HUES64 (cell line): Measurements from ENCODE around the gene EXT2.

Experiments
- H3K27ac ChIP-seq: 2 replicates; pipeline ENCODE4 v1.7.0; 2013; ENCODE audit warnings: low read depth, low read length, inconsistent platforms
- H3K27me3 ChIP-seq: 2 replicates; pipeline ENCODE4 v1.6.1; 2013; ENCODE audit warnings: mild to moderate bottlenecking, low read length; ENCODE audit not compliant: insufficient read depth
- H3K36me3 ChIP-seq: 2 replicates; pipeline ENCODE4 v1.6.1; 2013; ENCODE audit warnings: mild to moderate bottlenecking, low read length; ENCODE audit not compliant: insufficient read depth
- H3K4me1 ChIP-seq: 2 replicates; pipeline ENCODE4 v1.6.1; 2013; ENCODE audit warnings: mild to moderate bottlenecking, low read length, moderate library complexity; ENCODE audit not compliant: insufficient read depth
- H3K4me3 ChIP-seq: 2 replicates; pipeline ENCODE4 v1.5.1; 2013; ENCODE audit warnings: mild to moderate bottlenecking, low read length, moderate library complexity
- H3K9ac ChIP-seq: 2 replicates; pipeline ENCODE4 v1.6.1; 2013; ENCODE audit warnings: mild to moderate bottlenecking, low read depth, low read length
- H3K9me3 ChIP-seq: 2 replicates; pipeline ENCODE4 v1.6.1; 2013; ENCODE audit warnings: low read depth, low read length; ENCODE audit not compliant: insufficient read depth
- WGBS: fragments of 150-250, 120-280 bp; methylation state at CpG from one replicate; pipeline ENCODE4 v1.1.7; 2013; ENCODE audit warnings: missing lambda C conversion rate; 5-methylcytosine and 5-hydroxymethylcytosine counted together

The EXT2 gene

DNA sequence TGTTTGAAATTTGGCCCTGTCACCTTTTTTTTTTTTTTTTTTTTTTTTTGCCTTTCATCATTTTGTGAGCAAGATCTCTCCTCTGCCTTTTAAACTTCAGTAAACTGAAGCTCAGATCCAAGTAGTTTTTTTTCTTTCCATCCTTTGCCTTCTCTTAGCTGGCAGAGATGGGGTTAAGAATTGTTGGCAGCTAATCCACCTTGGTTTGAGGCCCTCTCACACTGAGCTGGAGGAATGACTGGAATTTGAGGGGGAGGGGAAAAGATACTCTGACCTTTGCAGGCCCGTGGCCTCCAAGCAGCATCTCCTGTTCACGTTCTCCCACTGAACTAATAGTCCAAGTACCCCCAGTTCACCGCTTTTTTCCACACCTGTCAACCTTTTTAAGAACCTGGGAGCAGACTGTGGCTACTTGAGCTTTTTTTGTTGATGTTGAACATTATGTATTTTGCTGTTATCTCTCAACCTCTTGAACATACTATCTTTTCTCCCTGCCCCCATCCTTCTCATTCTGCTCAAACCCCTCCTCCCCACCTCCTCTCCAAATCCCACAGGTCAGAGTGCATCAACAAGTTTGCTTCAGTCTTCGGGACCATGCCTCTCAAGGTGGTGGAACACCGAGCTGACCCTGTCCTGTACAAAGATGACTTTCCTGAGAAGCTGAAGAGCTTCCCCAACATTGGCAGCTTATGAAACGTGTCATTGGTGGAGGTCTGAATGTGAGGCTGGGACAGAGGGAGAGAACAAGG lies 148.3 kb downstream of the EXT2 start:
- Histone ChIP-seq H3K36me3 (no peaks in the 10 kb centered on the region; the same call in 1 of the 2 replicates), H3K4me3 (peak overlapping the region; percentile 31; the same call in 1 of the 2 replicates), H3K9ac (peak overlapping the region; percentile 3; the same call in 1 of the 2 replicates), H3K27ac (peak overlapping the region; percentile 82), H3K9me3 (no peaks in the 10 kb centered on the region), H3K27me3 (no peaks in the 10 kb centered on the region), H3K4me1 (peaks cover 32% of the 10 kb centered on the region)
- WGBS, result 29% methylated on average over 6 of the region's 6 CpGs

- no peaks in the 10 kb centered on the region for H3K27me3 ChIP-seq
- H3K9ac ChIP-seq, result no peak overlapping the region
- no peaks in the 10 kb centered on the region; the same call in 1 of the 2 replicates for H3K36me3 ChIP-seq
- H3K4me1 ChIP-seq, result peaks cover 32% of the 10 kb centered on the region
- peak overlapping the region; percentile 76 for H3K27ac ChIP-seq
- H3K9me3 ChIP-seq, result no peaks in the 10 kb centered on the region
- WGBS, result 94% methylated on average over 8 of the region's 8 CpGs
- no peak overlapping the region for H3K4me3 ChIP-seq
Observed at GRCh38 chr11:44244639-44245310, 149.3 kb downstream of the EXT2 start.

DNA sequence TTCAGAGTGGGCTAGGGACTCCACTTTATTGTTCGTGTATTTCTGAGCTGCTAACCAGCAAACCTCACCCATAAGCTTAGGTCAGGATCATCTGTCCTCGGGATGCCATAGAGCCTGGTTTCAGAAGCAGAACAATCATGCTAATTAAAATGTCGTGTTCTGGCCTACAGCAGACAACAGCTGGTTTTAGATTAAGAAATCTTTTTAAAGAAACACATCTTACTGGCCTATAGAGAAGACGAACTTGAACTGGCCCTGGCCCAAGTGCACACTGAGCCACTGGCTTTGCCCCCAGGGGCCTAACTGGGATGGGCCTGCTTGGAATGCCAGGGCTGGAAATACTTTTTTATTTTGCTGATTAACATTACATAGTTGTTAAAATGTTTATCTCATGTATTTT lies 151.2 kb downstream of the EXT2 start:
- no peak overlapping the region for H3K4me3 ChIP-seq
- no peaks in the 10 kb centered on the region for H3K27me3 ChIP-seq
- 96% methylated on average over 4 of the region's 4 CpGs for WGBS
- no peaks in the 10 kb centered on the region; the same call in 1 of the 2 replicates for H3K36me3 ChIP-seq
- no peak overlapping the region for H3K9ac ChIP-seq
- H3K9me3 ChIP-seq, result 0 out of 2 replicates have a peak, but pooled peaks cover 3% of the 10 kb centered on the region
- H3K4me1 ChIP-seq, result peaks cover 30% of the 10 kb centered on the region
- no peak overlapping the region for H3K27ac ChIP-seq

DNA sequence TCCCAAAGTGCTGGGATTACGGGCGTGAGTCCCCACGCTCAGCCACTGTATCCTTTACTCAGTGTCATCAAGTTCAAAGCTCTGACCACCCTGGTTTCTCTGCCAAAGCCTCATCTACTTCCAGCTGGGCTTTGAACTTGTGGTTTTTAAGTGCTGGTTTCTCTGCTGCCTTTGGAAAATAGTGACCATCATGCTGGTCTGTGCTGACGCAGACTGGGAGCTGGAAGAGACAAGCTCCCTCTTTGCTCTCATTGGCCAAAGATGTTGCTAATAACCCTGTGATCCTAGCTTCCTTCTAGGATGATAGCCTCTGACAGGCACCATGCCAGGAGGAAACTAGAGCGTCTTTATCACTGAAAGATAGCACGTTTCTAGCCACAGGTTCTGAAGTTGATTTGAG lies 152.0 kb downstream of the EXT2 start:
- Histone ChIP-seq H3K27me3 (no peaks in the 10 kb centered on the region), H3K36me3 (no peaks in the 10 kb centered on the region; the same call in 1 of the 2 replicates), H3K4me3 (no peak overlapping the region), H3K9me3 (peaks cover 9% of the 10 kb centered on the region), H3K4me1 (peaks cover 23% of the 10 kb centered on the region), H3K9ac (no peak overlapping the region), H3K27ac (no peak overlapping the region)
- WGBS, result 79% methylated on average over 6 of the region's 6 CpGs

- Histone ChIP-seq H3K36me3 (no peaks in the 10 kb centered on the region; the same call in 1 of the 2 replicates), H3K9me3 (peaks cover 15% of the 10 kb centered on the region), H3K4me1 (peaks cover 17% of the 10 kb centered on the region), H3K27ac (no peak overlapping the region), H3K27me3 (no peaks in the 10 kb centered on the region), H3K4me3 (no peak overlapping the region), H3K9ac (no peak overlapping the region)
- 94% methylated on average over 2 of the region's 2 CpGs for WGBS
Observed at GRCh38 chr11:44248109-44248508, 152.6 kb downstream of the EXT2 start.

- Histone ChIP-seq H3K36me3 (no peaks in the 10 kb centered on the region), H3K9me3 (peaks cover 23% of the 10 kb centered on the region), H3K27me3 (no peaks in the 10 kb centered on the region), H3K9ac (no peak overlapping the region), H3K4me1 (no peaks in the 10 kb centered on the region), H3K27ac (no peak overlapping the region), H3K4me3 (no peak overlapping the region)
- WGBS, result 84% methylated on average over 6 of the region's 6 CpGs
Observed at GRCh38 chr11:44250421-44250820, 154.9 kb downstream of the EXT2 start.

DNA sequence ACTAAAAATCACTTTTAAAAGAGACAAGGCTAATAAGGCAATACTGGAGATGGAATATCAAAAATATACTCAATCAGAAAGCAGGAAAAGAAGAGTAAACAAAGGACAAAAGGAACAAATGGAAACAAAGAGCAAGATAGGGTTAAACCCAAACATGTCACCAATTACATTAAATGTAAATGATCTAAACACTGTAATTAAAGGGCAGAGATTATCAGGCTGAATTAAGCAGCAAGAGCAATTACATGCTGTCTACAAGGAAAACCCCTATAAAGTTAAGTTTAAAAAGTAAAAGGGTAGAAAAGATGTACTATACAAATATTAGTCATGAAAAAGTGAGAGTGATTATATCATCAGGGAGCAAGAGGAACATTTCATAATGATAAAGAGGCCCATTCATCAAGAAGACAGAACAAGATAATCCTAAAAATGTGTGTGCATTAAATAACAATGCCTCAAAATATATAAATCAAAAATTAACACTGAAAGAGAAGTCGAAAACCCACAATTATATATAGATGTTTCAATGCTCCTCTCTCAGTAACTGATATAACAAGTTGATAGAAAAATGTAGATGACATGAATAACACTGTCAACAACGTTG lies 157.6 kb downstream of the EXT2 start:
- WGBS, result 100% methylated on average over 1 of the region's 2 CpGs
- H3K9me3 ChIP-seq, result peaks cover 23% of the 10 kb centered on the region

GRCh38 chr11:44255406-44256071 lies 160.1 kb downstream of the EXT2 start:
- Histone ChIP-seq H3K9ac (no peak overlapping the region), H3K27me3 (no peaks in the 10 kb centered on the region), H3K4me1 (no peaks in the 10 kb centered on the region), H3K4me3 (no peak overlapping the region), H3K36me3 (no peaks in the 10 kb centered on the region), H3K27ac (no peak overlapping the region), H3K9me3 (peaks cover 23% of the 10 kb centered on the region)
- WGBS, result 94% methylated on average over 6 of the region's 6 CpGs

More for the DNA sequence above, 157.6 kb downstream of the EXT2 start:
- no peaks in the 10 kb centered on the region for H3K36me3 ChIP-seq
- no peak overlapping the region for H3K9ac ChIP-seq
- no peak overlapping the region for H3K27ac ChIP-seq
- H3K4me1 ChIP-seq, result no peaks in the 10 kb centered on the region
- H3K4me3 ChIP-seq, result no peak overlapping the region
- H3K27me3 ChIP-seq, result no peaks in the 10 kb centered on the region

GRCh38 chr11:44256673-44257291 lies 161.3 kb downstream of the EXT2 start:
- no peaks in the 10 kb centered on the region for H3K4me1 ChIP-seq
- H3K36me3 ChIP-seq, result no peaks in the 10 kb centered on the region
- H3K9me3 ChIP-seq, result peaks cover 19% of the 10 kb centered on the region
- no peak overlapping the region for H3K9ac ChIP-seq
- 90% methylated on average over 4 of the region's 4 CpGs for WGBS
- H3K27ac ChIP-seq, result no peak overlapping the region
- no peak overlapping the region for H3K4me3 ChIP-seq
- H3K27me3 ChIP-seq, result no peaks in the 10 kb centered on the region

- H3K36me3 ChIP-seq, result no peaks in the 10 kb centered on the region
- H3K4me1 ChIP-seq, result no peaks in the 10 kb centered on the region
- 96% methylated on average over 8 of the region's 8 CpGs for WGBS
- H3K27me3 ChIP-seq, result no peaks in the 10 kb centered on the region
- peaks cover 13% of the 10 kb centered on the region for H3K9me3 ChIP-seq
- H3K4me3 ChIP-seq, result no peak overlapping the region
- H3K27ac ChIP-seq, result no peak overlapping the region
- H3K9ac ChIP-seq, result no peak overlapping the region
Observed at GRCh38 chr11:44257338-44258189, 162.1 kb downstream of the EXT2 start.
